Neural crest cell (in vitro differentiated cells): ENCODE measurements around the gene SMDT1. TPM values are rescaled to one million over a fixed set of nuclear protein-coding genes. Genes with fewer than 3 reads are reported as not detected.

Source experiments
- DNase-seq: peaks from one replicate; pipeline ENCODE4 v3.0.0; 2021; ENCODE audit warnings: low read depth, mixed read lengths, low spot score
- H3K27ac Mint-ChIP-seq: one replicate; pipeline ENCODE4 v1.8.0; 2021; ENCODE audit warnings: mild to moderate bottlenecking, mixed read lengths; ENCODE audit not compliant: unreplicated experiment
- H3K27me3 Mint-ChIP-seq: 2 replicates; pipeline ENCODE4 v1.8.0; 2021; ENCODE audit warnings: low read depth, mild to moderate bottlenecking, mixed read lengths
- H3K36me3 Mint-ChIP-seq: 2 replicates; pipeline ENCODE4 v1.8.0; 2021; ENCODE audit warnings: low read depth, mild to moderate bottlenecking, mixed read lengths
- H3K4me1 Mint-ChIP-seq: 2 replicates; pipeline ENCODE4 v1.8.0; 2021; ENCODE audit warnings: mixed read lengths
- H3K4me3 Mint-ChIP-seq: one replicate; pipeline ENCODE4 v1.8.0; 2021; ENCODE audit warnings: mild to moderate bottlenecking, mixed read lengths
- H3K9me3 Mint-ChIP-seq: 2 replicates; pipeline ENCODE4 v1.8.0; 2021; ENCODE audit warnings: mixed read lengths
- CTCF ChIP-seq: fragments of 200-600 bp; sonication (generic); conservative IDR thresholded peaks from 2 replicates; pipeline ENCODE4 v1.5.0; 2021; ENCODE audit warnings: antibody characterized with exemption, mild to moderate bottlenecking
- total RNA-seq: library from RNA; stranded (reverse); gene quantifications from 2 replicates; pipeline ENCODE4 v1.2.1, GENCODE V29; 2021

SMDT1 gene
- total RNA-seq, 1 donor from 2014 or later = 70.9 TPM

DNA sequence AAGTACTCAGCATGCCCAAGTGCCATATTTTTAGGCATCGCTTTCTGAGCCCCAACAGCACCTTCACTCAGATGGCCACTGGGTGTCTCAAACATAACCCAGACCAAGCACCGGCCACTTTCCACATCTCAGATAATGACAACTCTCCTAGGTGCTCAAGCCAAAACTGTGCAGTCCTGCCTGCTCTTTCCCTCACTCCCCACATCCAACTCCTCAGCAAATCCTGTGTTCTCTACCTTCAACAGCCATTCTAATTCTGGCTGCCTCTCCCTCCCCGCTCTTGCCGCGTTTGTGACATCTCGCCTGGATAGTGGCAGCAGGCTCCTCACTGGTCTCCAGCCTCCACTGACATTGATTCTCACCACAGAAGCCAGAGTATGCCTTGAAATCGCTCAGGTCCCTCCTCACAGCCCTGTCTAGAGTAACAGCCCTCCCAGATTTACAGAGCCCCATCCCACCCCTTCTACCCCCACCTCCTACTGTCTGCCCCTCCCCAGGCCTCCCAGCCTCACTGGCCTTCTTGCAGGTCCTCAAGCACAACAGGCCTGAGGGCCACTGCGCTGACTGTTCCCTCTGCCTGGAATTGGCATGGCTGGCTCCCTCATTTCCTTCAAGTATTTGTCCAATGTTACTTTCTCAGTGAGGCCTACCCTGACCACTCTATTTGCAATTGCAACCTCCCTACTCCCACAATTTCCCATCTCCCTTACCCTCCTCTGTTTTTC, 6.7 kb upstream of the SMDT1 start:
- TF ChIP-seq CTCF = no peak
- Mint-ChIP-seq H3K4me1 (peaks cover 25% of the 10 kb centered on the region), H3K4me3 (peak overlapping the region; percentile 31)

GRCh38 chr22:42073621-42074041, 5.9 kb upstream of the SMDT1 start:
- DNase-seq = no peak
- Mint-ChIP-seq H3K27me3 (no peaks in the 10 kb centered on the region), H3K9me3 (no peaks in the 10 kb centered on the region), H3K4me3 (peak overlapping the region; percentile 75), H3K27ac (no peak overlapping the region), H3K4me1 (peaks cover 26% of the 10 kb centered on the region), H3K36me3 (no peaks in the 10 kb centered on the region)
- TF ChIP-seq CTCF = no peak

More for the DNA sequence above, 6.7 kb upstream of the SMDT1 start:
- H3K9me3 Mint-ChIP-seq = no peaks in the 10 kb centered on the region
- no peaks in the 10 kb centered on the region for H3K27me3 Mint-ChIP-seq
- H3K27ac Mint-ChIP-seq = peak overlapping the region; percentile 64
- no peaks in the 10 kb centered on the region for H3K36me3 Mint-ChIP-seq
- DNase-seq = no peak

- DNase-seq = no peak
- TF ChIP-seq CTCF = peak; percentile 57
- H3K27ac Mint-ChIP-seq = no peak within 1 kb of the TSS
- H3K27me3 Mint-ChIP-seq = no peaks in the 10 kb centered on the region
- peaks cover 33% of the 10 kb centered on the region for H3K4me1 Mint-ChIP-seq
- H3K36me3 Mint-ChIP-seq = no peaks in the 10 kb centered on the region
- H3K4me3 Mint-ChIP-seq = peak within 1 kb of the TSS; percentile 75
- no peaks in the 10 kb centered on the region for H3K9me3 Mint-ChIP-seq
Observed at GRCh38 chr22:42074132-42074811, 5.2 kb upstream of the SMDT1 start, which contains the start of gene PHETA2. Gene PHETA2, plus strand, starts transcription at chr22:42074248. Its CDS starts 3,046 bp downstream, at chr22:42077294.

DNA sequence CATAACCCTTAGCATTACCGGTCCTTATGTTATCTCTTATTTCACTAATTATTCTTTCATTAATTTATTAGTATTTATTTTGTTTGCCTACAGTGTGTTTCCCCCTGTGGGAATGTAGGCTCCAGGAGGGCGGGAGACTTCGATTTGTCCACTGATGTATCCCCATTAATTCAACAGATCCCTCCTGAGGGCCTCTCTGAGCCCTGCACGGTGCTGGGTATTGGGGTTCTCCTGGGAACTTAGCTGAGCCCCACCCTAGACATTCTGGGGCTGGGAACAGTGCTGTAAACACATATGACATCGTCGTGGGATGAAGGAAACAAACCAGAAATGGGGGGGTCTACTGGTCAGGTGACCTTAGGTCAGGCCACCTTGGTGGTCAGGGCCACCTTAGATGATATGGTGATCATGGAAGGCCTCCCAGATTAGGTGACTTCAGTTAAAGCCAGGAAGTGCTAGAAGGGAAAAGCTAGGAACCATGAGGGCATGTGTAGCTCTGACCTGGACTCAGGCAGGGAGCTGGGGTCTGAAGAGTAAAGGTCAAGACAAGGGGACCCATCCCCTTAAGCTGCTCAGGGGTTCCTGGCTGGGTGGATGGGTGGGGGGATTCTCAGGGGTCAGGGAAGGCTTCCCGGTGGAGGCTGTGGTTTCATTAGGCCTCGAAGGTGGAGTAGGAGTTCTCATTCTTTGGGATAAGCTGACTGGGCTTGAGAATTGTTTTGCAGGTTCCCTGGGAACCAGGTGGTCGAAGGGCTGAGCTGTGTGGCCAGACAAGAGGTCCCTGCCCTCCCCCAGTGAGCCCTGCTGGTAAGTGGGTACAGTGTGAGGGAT, 4.4 kb upstream of the SMDT1 start:
- Mint-ChIP-seq H3K9me3 (no peaks in the 10 kb centered on the region), H3K4me1 (peaks cover 35% of the 10 kb centered on the region), H3K36me3 (no peaks in the 10 kb centered on the region), H3K4me3 (peak overlapping the region; percentile 64), H3K27ac (no peak overlapping the region), H3K27me3 (no peaks in the 10 kb centered on the region)
- no peak for DNase-seq
- TF ChIP-seq CTCF = no peak

DNA sequence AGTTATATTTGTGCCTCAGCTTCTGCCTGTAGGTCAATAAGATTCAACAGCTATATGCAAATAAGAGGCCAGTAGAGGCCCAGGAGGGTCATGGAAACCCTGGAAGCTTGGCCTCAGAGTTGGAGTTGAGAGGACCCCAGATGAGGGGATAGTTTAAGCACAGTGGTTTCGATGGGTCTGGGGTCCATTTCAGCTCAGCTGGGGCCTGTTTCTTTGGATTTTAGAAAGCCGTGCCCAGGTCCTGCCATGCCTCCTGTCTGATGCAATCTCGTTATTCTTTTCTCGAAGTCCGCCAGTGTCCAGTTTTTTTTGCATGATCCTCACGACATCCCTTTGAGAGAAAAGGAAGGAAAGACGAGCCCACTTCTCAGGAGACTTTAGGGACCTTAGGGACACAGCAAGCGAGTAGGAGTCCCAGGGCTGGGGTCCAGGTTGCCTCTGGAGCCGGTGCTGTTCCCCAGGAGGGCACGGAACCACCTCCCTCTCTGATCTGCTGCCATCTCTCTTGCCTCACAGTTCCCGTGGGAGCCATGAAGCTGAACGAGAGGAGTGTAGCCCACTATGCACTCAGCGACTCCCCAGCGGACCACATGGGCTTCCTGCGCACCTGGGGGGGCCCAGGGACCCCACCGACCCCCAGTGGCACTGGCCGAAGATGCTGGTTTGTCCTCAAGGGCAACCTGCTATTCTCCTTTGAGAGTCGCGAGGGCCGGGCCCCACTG, 2.6 kb upstream of the SMDT1 start:
- peaks cover 36% of the 10 kb centered on the region for H3K4me1 Mint-ChIP-seq
- H3K4me3 Mint-ChIP-seq = peak overlapping the region; percentile 19
- H3K9me3 Mint-ChIP-seq = no peaks in the 10 kb centered on the region
- H3K27me3 Mint-ChIP-seq = no peaks in the 10 kb centered on the region
- DNase-seq = no peak
- no peak overlapping the region for H3K27ac Mint-ChIP-seq
- no peak for TF ChIP-seq CTCF
- no peaks in the 10 kb centered on the region for H3K36me3 Mint-ChIP-seq
